H1 (cell line): ENCODE results near the gene ZNF135. TPM values are rescaled to one million over a fixed set of nuclear protein-coding genes. Genes with fewer than 3 reads are reported as not detected.
A peak's percentile ranks its signal among the peaks of the same experiment; 100 is the strongest.

Experiments used
- CTCF ChIA-PET: fragments of 300-600 bp; sonication (Branson Sonifier 250); formaldehyde crosslinking; loops from one replicate; lab custom pipeline; 2021; ENCODE audit not compliant: partially characterized antibody; lab: Charles Lee
- POLR2A ChIA-PET: fragments of 300-600 bp; sonication (Branson Sonifier 250); formaldehyde crosslinking; loops from one replicate; lab custom pipeline; 2021; ENCODE audit warnings: inconsistent platforms; ENCODE audit not compliant: partially characterized antibody; lab: Charles Lee
- DNase-seq, 2 experiments: peaks; one replicate each; pipeline versions ENCODE4 v3.0.0 to v3.0.0-alpha.2; 2010 to 2022; ENCODE audit warnings: low spot score in 2 of 2, low read depth in 1 of 2, mixed read lengths in 1 of 2
- FAIRE-seq: peaks from 2 replicates; lab custom pipeline; 2011; peaks lifted over from hg19 to GRCh38; lab: Jason Lieb, UNC
- H2AFZ ChIP-seq: 2 replicates; pipeline ENCODE4 v1.8.1; 2012; ENCODE audit warnings: low read length, inconsistent platforms
- H2AK5ac ChIP-seq: 2 replicates; pipeline ENCODE4 v1.6.1; 2013; ENCODE audit warnings: low read depth, low read length
- H2BK120ac ChIP-seq: replicated peaks from 2 replicates; pipeline ENCODE3; 2013; ENCODE audit warnings: low read depth, low read length, inconsistent platforms
- H2BK12ac ChIP-seq: 2 replicates; pipeline ENCODE4 v1.6.1; 2013; ENCODE audit warnings: low read depth, low read length
- H2BK15ac ChIP-seq: 2 replicates; pipeline ENCODE4 v1.6.1; 2013; ENCODE audit warnings: low read length
- H2BK20ac ChIP-seq: 2 replicates; pipeline ENCODE4 v1.6.1; 2013; ENCODE audit warnings: low read length
- H2BK5ac ChIP-seq: 2 replicates; pipeline ENCODE4 v1.6.1; 2013; ENCODE audit warnings: low read depth, low read length
- H3K14ac ChIP-seq: 2 replicates; pipeline ENCODE4 v1.6.1; 2013; ENCODE audit warnings: inconsistent platforms; ENCODE audit not compliant: insufficient read length
- H3K18ac ChIP-seq: 2 replicates; pipeline ENCODE4 v1.6.1; 2013; ENCODE audit warnings: low read length; ENCODE audit errors: extremely low read depth
- H3K23ac ChIP-seq: 2 replicates; pipeline ENCODE4 v1.6.1; 2013; ENCODE audit warnings: inconsistent platforms; ENCODE audit not compliant: insufficient read length
- H3K23me2 ChIP-seq: 2 replicates; pipeline ENCODE4 v1.6.1; 2013; ENCODE audit warnings: low read depth, low read length
- H3K27ac ChIP-seq: 2 replicates; pipeline ENCODE4 v1.6.1; 2011; ENCODE audit warnings: low read depth, low read length, inconsistent platforms
- H3K27me3 ChIP-seq, 4 experiments: replicated peaks in 1 of 4; 1 replicate in 1 of 4; 2 replicates in 3 of 4; pipeline versions ENCODE4 v1.6.1 to v1.8.1; 2011 to 2013; ENCODE audit warnings: low read length in 3 of 4, mild to moderate bottlenecking in 3 of 4, inconsistent platforms in 2 of 4, mixed read lengths in 2 of 4, moderate library complexity in 1 of 4; ENCODE audit not compliant: control insufficient read depth in 3 of 4, insufficient read depth in 3 of 4; ENCODE audit errors: extremely low read depth in 1 of 4
- H3K36me3 ChIP-seq, 4 experiments: 2 replicates each; pipeline versions ENCODE4 v1.6.1 to v1.8.1; 2011 to 2013; ENCODE audit warnings: mild to moderate bottlenecking in 4 of 4, low read length in 3 of 4, moderate library complexity in 2 of 4, control low read depth in 1 of 4, inconsistent platforms in 1 of 4; ENCODE audit not compliant: insufficient read depth in 4 of 4, control insufficient read depth in 2 of 4
- H3K4ac ChIP-seq: replicated peaks from 2 replicates; pipeline ENCODE3; 2013; ENCODE audit warnings: low read length, low read depth, mixed read lengths, inconsistent platforms; ENCODE audit not compliant: insufficient read length
- H3K4me1 ChIP-seq, 4 experiments: replicated peaks in 1 of 4; 1 replicate in 1 of 4; 2 replicates in 3 of 4; pipeline versions ENCODE4 v1.6.1 to v1.8.1; 2011 to 2013; ENCODE audit warnings: low read length in 3 of 4, inconsistent platforms in 2 of 4, mixed read lengths in 1 of 4; ENCODE audit not compliant: insufficient read depth in 4 of 4, control insufficient read depth in 3 of 4
- H3K4me2 ChIP-seq, 2 experiments: 2 replicates each; pipeline versions ENCODE4 v1.6.1 to v1.8.1; 2011 to 2013; ENCODE audit warnings: low read depth in 2 of 2, low read length in 2 of 2, control low read depth in 1 of 2, inconsistent platforms in 1 of 2, mild to moderate bottlenecking in 1 of 2; ENCODE audit not compliant: insufficient read depth in 1 of 2
- H3K4me3 ChIP-seq, 4 experiments: fragments of 200-600, 300-600 bp in 1 of 4; sonication (generic), shearing (Covaris generic), sonication (Bioruptor Twin) in 1 of 4; 2 replicates each; pipeline versions ENCODE4 v1.5.1 to v1.8.1; 2011 to 2016; ENCODE audit warnings: low read length in 4 of 4, low read depth in 3 of 4, control low read depth in 2 of 4, inconsistent platforms in 2 of 4, mild to moderate bottlenecking in 2 of 4, mixed read lengths in 1 of 4, moderate library complexity in 1 of 4; ENCODE audit not compliant: insufficient read depth in 2 of 4; ENCODE audit errors: extremely low read depth in 1 of 4
- H3K56ac ChIP-seq: replicated peaks from 2 replicates; pipeline ENCODE3; 2013; ENCODE audit warnings: low read depth, mild to moderate bottlenecking, mixed read lengths, low read length, inconsistent platforms; ENCODE audit not compliant: insufficient read length
- H3K79me1 ChIP-seq: 2 replicates; pipeline ENCODE4 v1.6.1; 2013; ENCODE audit warnings: low read depth, low read length, control low read depth
- H3K79me2 ChIP-seq, 2 experiments: 2 replicates each; pipeline versions ENCODE4 v1.6.1 to v1.8.1; 2012 to 2013; ENCODE audit warnings: low read length in 2 of 2, mild to moderate bottlenecking in 2 of 2, inconsistent platforms in 1 of 2; ENCODE audit not compliant: insufficient read depth in 2 of 2, control insufficient read depth in 1 of 2
- H3K9ac ChIP-seq, 4 experiments: replicated peaks in 1 of 4; 1 replicate in 1 of 4; 2 replicates in 3 of 4; pipeline versions ENCODE4 v1.6.1 to v1.8.1; 2011 to 2013; ENCODE audit warnings: low read depth in 3 of 4, low read length in 3 of 4, control low read depth in 2 of 4, mild to moderate bottlenecking in 2 of 4, moderate library complexity in 2 of 4, inconsistent platforms in 1 of 4; ENCODE audit errors: extremely low read depth in 1 of 4
- H3K9me3 ChIP-seq, 2 experiments: 2 replicates each; pipeline versions ENCODE4 v1.6.1 to v1.8.1; 2012 to 2013; ENCODE audit warnings: mild to moderate bottlenecking in 2 of 2, moderate library complexity in 2 of 2, control low read depth in 1 of 2, inconsistent platforms in 1 of 2, low read depth in 1 of 2, low read length in 1 of 2, mixed read lengths in 1 of 2; ENCODE audit not compliant: insufficient read depth in 2 of 2
- H4K20me1 ChIP-seq, 2 experiments: replicated peaks in 1 of 2; 2 replicates each; pipeline versions ENCODE3 to v1.8.1; 2011 to 2013; ENCODE audit warnings: inconsistent platforms in 2 of 2, low read length in 2 of 2, mild to moderate bottlenecking in 1 of 2; ENCODE audit not compliant: insufficient read depth in 2 of 2, control insufficient read depth in 1 of 2
- H4K5ac ChIP-seq: 2 replicates; pipeline ENCODE4 v1.6.1; 2013; ENCODE audit warnings: low read length, low read depth, mixed read lengths, inconsistent platforms; ENCODE audit not compliant: insufficient read length
- H4K8ac ChIP-seq: 2 replicates; pipeline ENCODE4 v1.8.0; 2013; ENCODE audit warnings: mild to moderate bottlenecking, moderate library complexity, low read length, inconsistent platforms; ENCODE audit not compliant: insufficient read depth; ENCODE audit errors: extremely low read depth
- H4K91ac ChIP-seq: replicated peaks from 2 replicates; pipeline ENCODE3; 2013; ENCODE audit warnings: low read length, mixed read lengths, inconsistent platforms; ENCODE audit not compliant: insufficient read length
- ASH2L ChIP-seq: fragments of 200-600, 300-600 bp; sonication (generic); IDR thresholded peaks from one replicate; pipeline ENCODE4 v1.7.1; 2017; ENCODE audit warnings: low read length
- NANOG ChIP-seq: IDR thresholded peaks from 2 replicates; pipeline ENCODE4 v1.6.1; 2011; ENCODE audit warnings: low read length, low read depth, mild to moderate bottlenecking, inconsistent platforms; ENCODE audit not compliant: insufficient read depth, poor library complexity, severe bottlenecking
- PHF8 ChIP-seq: fragments of 200-600 bp; sonication (generic); conservative IDR thresholded peaks from 2 replicates; pipeline ENCODE4 v1.7.1; 2012; ENCODE audit warnings: low read depth, mild to moderate bottlenecking, inconsistent platforms, low read length, moderate library complexity
- SIX5 ChIP-seq: IDR thresholded peaks from 2 replicates; pipeline ENCODE4 v1.6.1; 2011; ENCODE audit warnings: mild to moderate bottlenecking, low read depth, low read length
- WGBS, 2 experiments: shearing (Covaris generic) in 1 of 2; methylation state at CpG; one replicate each; pipeline versions ENCODE4 v1.1.6 to v1.1.7; 2013 to 2015; ENCODE audit warnings: low lambda C conversion rate in 2 of 2, mixed read lengths in 2 of 2, inconsistent platforms in 1 of 2, low coverage in 1 of 2, missing lambda C conversion rate in 1 of 2; ENCODE audit not compliant: insufficient replicate concordance in 2 of 2, insufficient coverage in 1 of 2, insufficient read length in 1 of 2; ENCODE audit errors: extremely low coverage in 1 of 2, missing lambda C conversion rate in 1 of 2; 5-methylcytosine and 5-hydroxymethylcytosine counted together
- polyA plus RNA-seq, 7 experiments: library from polyadenylated mRNA; depleted of rRNA in 3 of 7; stranded (reverse) in 5 of 7; unstranded in 2 of 7; fragments of >200 nt in 5 of 7; fragments of 200-250 nt in 2 of 7; gene quantifications; 1 replicate in 5 of 7; 2 replicates in 1 of 7; 4 replicates in 1 of 7; pipeline versions ENCODE4 v1.2.1 to v1.2.3, GENCODE V29; 2011 to 2013; ENCODE audit warnings: missing spikeins in 2 of 7, mixed read lengths in 2 of 7
- total RNA-seq: library from RNA; stranded (reverse); fragmentation: NEBNext Ultra II Directional; extraction: Animal tissue kit (Norgen Biotek cat#: 25700); gene quantifications from 2 replicates; pipeline ENCODE4 v1.2.1, GENCODE V29; 2021

The ZNF135 gene
- total and polyA plus RNA-seq, 2 of the 8 experiments (the other 6 are each of a cell fraction or from before 2014, with no cell fraction given): 5.2 to 7.9 TPM

DNA sequence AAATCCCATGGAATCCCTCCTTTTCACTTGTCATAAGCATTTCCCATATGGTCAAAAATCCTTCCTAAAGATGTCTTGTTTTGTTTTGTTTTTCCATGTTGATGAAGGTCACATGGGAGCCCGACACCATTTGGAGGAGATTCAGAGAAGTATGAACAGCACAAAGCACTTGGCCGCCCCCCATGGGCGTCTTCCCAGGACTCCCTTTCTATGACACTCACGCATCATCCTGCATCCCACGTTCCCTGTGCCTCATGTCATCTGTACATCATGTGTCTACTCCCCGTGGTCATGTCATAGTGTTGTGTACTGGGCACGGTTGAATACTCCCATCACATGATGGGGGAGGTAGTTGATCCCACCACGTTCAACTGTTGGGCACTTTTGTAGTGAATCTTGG is 23.2 kb upstream of the ZNF135 start:
- H2AK5ac ChIP-seq: no peak overlapping the region
- no peak overlapping the region for H2BK20ac ChIP-seq
- no peak overlapping the region for H2BK120ac ChIP-seq
- H3K4me3 ChIP-seq: no peak overlapping the region
- peaks cover 0 to 21% (median 15%) of the 10 kb centered on the region in 4 experiments; a peak in 6 of 7 replicates for H3K4me1 ChIP-seq
- H3K23ac ChIP-seq: no peak overlapping the region
- FAIRE-seq: no peak
- H4K91ac ChIP-seq: peak overlapping the region; percentile 93
- no peaks in the 10 kb centered on the region for H4K20me1 ChIP-seq
- H3K4ac ChIP-seq: peak overlapping the region; percentile 51
- ChIA-PET CTCF (interaction anchor here (1.5 kb wide), 1 partner anchor 10 kb away, joined by 4 read pairs; no protein-coding TSS in a partner anchor), POLR2A (interaction anchor here (0.6 to 2.7 kb wide), 5 partner anchors 9 to 25 kb away, joined by 3 to 11 read pairs (median 3); no protein-coding TSS in a partner anchor)
- H2AFZ ChIP-seq: no peak overlapping the region
- TF ChIP-seq NANOG (no peak), PHF8 (no peak), SIX5 (no peak), ASH2L (no peak)
- no peak overlapping the region for H3K9ac ChIP-seq
- DNase-seq: no peak
- peaks cover 2% of the 10 kb centered on the region; the same call in 1 of the 2 replicates for H3K23me2 ChIP-seq
- H3K27ac ChIP-seq: no peak overlapping the region
- H3K36me3 ChIP-seq: no peaks in the 10 kb centered on the region
- H3K4me2 ChIP-seq: no peak overlapping the region
- no peak overlapping the region for H2BK12ac ChIP-seq
- no peak overlapping the region for H3K56ac ChIP-seq
- H3K18ac ChIP-seq: no peak overlapping the region
- no peak overlapping the region for H4K5ac ChIP-seq
- H3K79me1 ChIP-seq: no peaks in the 10 kb centered on the region
- H3K27me3 ChIP-seq: peaks cover 0 to 6% (median 0%) of the 10 kb centered on the region in 4 experiments; a peak in 2 of 7 replicates
- 78% methylated on average over 8 of the region's 8 CpGs; no CpG with 5 or more reads in 1 of the 2 experiments for WGBS, 2 experiments
- H2BK5ac ChIP-seq: no peak overlapping the region
- H4K8ac ChIP-seq: no peak overlapping the region
- no peaks in the 10 kb centered on the region for H3K79me2 ChIP-seq
- 0 out of 2 replicates have a peak overlapping the region, but pooled peaks have one; percentile 66 for H2BK15ac ChIP-seq
- H3K9me3 ChIP-seq: no peaks in the 10 kb centered on the region
- no peak overlapping the region for H3K14ac ChIP-seq
